NCI-H774 (cell line): Measurements from ENCODE around the gene MED8.
"Not testable (repeated sequence)": the region's sequence is repeated elsewhere in the genome, so short reads cannot be mapped to it uniquely, and the experiment has no call there.

Experiments used
- DNase-seq: peaks from one replicate; lab custom pipeline; 2025; lab: John Stamatoyannopoulos, UW

Gene MED8

DNA sequence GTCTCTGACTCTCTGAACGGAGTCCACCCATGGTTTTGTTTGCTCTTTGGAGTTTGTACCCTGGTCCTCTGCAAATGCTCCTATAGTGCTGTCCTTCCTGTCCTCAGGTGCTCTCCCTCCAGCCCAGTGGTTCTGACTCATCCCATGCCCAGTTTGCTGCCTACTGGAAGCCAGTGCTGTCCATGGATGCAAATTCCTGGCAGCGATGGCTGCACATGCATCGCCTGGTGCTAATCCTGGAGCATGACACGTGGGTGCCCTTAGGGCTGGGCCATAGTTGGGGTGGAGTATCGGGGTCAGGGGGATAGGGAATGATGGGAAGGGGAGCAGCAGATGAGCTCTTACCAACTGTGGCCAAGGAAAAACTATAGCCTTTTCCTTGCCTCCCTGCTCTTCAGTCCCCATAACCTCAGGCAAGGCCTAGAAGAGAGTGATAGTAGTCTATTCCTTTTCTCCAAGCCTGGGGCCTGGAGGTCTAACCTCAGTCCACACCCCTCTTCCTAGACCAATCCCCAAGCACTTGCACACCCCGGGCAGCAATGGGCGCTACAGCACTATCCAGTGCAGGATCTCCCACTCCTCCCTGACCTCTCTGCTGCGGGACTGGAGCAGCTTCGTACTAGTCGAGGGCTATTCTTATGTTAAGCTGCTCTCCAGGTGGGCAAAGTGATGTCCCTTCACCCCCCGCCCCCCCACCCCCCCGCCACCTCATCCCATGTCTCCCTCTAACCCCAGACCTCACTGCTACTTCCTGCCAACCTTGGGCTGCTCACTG lies 32.6 kb upstream of the MED8 start:
- DNase-seq, result no peak

DNA sequence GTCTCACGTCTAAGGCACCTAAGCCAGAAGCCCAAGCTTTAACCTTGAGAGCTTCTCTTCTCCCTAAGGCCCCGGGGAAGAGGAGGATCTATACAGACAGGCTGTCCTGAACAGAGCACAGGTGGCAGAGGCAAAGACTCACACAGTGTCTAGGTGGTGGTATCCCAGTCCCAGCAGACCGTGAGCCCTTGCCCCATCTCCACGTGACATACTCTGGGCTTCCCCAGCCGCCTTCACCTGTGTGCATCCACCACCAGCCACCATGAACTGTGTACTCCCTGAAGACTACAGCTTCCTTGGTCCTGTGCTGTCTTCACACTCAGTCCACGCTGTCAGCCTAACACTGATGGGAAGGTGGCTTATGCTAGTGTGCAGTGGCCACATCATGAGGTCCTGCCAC lies 31.8 kb upstream of the MED8 start:
- DNase-seq, result no peak

DNA sequence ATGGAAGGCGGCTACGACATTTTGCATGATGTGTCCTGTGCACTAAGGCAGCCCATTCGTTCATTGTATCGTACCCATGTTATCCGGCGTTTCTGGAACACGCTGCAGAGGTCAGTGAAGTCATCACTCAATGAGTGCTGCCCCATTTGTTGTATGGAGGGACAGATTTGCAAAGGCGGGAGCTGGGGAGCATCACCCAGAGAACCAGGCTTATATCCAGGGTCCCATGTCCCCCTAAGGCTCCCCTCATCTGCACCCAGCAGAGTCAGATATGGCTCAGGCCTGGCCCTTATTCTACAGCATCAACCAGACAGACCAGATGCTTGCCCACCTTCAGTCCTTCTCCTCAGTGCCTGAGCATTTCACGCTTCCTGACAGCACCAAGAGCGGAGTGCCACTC lies 31.3 kb upstream of the MED8 start:
- no peak for DNase-seq

DNA sequence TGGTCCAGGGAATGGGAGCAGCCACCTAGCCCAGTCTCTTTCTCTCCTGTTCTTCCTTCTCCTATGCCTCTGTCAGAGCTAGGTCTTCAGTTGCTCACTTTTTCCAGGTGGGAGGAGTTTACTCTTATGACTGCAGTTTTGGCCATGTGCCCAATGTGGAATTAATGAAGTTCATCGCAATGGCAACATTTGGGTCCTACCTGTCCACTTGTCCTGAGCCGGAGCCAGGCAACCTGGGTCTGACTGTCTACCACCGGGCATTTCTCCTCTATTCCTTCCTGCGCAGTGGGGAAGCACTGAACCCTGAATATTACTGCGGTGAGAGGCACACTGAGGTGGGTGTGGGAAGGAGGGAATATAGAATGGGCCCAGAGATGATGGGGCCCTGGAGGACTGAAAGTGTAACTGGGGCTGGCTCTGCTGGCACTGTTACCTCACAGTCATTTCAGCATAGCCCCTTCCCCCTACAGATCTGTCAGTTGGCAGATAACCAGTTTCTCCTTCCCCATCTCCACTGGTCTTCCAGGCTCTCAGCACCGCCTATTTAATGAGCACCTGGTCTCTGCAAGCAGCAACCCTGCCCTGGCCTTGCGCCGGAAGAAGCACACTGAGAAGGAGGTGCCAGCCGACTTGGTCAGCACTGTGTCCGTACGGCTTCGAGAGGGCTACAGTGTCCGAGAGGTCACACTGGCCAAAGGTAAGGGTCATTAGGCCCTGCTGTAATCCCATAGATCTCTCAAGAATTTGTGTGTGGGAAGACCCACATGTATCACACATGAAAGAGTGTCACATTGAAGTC lies 30.2 kb upstream of the MED8 start:
- DNase-seq, result no peak

DNA sequence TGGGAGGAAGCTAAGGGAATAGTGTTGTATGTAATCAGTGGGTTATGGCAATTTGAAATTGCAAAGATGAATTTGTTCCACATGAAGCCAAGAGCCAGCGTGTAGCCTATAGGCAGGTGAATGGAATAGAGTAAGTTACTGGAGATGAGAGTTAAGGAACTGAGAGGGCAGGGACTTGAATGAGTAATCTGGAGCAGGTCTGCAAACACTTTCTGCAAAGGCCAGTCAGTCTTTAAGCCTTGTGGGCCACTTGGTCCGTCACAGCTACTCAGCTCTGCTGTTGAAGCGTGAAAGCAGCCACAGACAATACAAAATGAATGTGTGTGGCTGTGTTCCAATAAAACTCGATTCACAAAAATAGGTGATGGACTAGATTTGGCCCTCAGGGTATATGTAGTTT lies 29.3 kb upstream of the MED8 start:
- no peak for DNase-seq

DNA sequence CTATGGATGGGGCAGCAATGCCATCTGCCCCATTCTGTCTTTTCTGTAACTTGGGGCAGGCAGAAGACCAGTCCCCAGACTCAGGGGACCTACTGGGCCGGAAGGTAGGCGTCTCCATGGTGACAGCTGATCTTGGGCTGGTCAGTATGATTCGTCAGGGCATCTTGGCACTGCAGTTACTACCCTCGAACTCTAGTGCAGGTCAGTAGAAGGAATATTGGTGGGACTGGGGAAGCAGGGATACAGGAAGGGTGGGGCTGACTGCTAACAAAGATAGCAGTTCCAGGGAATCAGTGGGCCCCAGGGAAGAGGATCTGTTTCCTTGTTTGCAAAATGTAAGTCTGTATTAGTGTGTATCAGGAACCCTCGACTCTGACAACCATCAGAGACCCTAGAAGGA lies 26.3 kb upstream of the MED8 start:
- DNase-seq, result no peak

DNA sequence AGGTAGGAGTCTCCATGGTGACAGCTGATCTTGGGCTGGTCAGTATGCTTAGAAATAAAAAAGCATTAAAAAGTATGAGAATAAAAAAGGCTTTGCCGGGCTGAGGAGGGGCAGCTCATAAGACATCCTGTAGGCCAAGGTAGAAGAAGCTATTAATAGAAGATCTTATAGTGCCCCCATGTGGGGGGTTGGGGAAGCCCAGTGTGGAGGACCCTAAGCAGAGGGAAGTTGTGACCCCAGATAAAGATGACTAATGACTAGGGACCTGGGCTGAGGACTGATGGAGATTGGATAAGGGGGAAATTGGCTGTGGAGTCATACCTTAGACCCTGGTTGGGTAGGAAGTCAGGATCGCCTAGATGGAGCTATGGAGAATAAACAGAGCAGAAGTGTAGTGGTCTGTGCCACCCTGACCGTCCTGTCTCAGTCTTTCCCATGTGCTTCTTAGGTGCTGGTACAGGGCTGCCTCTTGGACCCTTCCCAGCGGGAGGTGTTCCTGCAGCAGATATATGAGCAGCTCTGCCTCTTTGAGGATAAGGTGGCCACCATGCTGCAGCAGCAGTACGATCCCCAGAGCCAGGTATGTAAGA lies 25.1 kb upstream of the MED8 start:
- peak; percentile 27 for DNase-seq

DNA sequence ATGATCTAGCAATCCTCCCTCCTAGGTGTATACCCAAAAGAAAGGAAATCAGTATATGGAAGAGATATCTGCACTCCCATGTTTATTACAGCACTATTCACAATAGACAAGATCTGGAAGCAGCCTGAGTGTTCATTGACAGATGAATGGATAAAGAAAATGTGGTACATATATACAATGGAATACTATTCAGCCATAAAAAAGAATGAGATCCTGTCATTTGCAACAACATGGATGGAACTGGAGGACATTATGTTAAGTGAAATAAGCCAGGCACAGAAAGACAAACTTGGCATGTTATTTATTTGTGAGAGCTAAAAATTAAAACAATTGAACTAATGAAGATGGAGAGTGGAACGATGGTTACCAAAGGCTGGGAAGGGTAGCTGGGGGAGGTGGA lies 23.8 kb upstream of the MED8 start:
- DNase-seq, result not testable (repeated sequence)

DNA sequence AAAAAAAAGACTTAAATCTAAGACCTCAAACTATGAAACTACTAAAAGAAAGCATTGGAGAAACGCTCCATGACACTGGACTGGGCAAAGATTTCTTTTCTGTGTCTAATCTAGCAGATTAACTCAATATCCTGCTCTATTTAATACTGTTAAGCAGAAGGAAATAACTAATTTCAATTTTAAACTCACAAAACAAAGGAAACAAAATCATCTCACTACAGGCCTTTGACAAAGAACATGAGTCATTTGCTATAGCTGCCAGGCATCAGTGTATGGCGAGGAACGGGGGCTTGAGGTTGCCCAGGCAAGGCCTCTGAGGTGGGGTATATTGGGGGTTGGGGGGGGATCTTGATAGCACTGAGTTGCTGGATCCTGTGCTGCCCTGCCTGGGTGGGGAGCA lies 21.0 kb upstream of the MED8 start:
- DNase-seq, result no peak

DNA sequence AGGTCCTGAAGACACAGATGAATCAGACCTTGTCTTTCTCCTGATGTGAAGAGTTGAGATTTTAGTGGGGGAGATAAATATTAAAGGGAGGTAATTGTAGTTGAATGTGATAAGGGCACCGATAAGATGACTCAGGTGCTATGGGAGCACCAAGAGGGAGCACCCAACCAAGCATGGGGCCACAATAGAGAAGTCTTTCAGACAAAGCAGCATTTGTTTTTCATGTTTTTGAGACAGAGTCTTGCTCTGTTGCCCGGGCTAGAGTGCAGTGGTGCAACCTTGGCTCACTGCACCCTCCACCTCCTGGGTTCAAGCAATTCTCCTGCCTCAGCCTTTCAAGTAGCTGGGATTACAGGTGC lies 16.3 kb upstream of the MED8 start:
- DNase-seq, result no peak

DNA sequence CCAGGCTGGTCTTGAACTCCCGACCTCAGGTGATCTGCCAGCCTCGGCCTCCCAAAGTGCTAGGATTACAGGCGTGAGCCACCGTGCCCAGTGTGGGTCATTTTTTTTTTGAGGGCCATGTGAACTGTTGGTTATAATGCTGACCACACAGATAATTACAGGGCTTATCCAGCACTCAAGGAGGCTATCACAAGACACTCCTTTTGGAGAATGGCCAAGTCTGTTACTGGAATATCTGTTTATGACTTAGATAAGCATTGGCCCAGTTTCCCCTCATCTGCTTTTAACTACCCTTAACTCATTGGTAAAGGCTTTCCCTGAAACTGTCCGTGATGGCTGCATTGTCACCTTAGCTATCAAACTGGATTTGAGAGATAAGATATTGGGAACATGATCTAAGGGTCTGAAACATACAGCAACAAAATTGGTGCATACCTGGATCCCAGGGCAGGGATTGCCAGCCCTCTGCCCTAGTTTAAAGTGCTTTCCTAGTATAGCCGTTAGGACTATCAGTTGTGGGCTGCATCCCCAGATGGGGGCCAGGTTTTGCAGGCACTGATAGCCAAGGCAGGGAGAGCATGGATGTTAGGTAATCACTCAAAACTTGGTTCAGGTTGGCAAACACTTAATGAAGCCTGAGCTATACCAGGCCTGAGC lies 15.7 kb upstream of the MED8 start:
- DNase-seq, result no peak

DNA sequence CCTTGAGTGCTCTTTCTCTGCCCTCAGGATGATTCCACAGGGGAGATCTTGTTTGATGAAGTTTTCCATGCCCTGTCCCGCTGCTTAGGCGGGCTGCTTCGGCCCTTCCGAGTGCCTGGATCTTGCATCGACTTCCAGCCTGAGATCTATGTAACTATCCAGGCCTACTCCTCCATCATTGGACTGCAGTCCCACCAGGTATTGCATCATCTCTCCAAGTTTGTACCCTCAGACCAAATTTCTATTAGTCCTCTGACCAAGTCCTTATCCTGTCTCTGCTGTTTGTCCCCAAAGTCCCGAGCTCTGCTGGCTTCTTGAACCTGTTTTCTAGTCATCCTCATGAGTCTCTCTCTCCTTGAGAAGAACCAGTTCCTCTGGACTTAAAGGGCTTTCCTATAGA lies 14.8 kb upstream of the MED8 start:
- no peak for DNase-seq

DNA sequence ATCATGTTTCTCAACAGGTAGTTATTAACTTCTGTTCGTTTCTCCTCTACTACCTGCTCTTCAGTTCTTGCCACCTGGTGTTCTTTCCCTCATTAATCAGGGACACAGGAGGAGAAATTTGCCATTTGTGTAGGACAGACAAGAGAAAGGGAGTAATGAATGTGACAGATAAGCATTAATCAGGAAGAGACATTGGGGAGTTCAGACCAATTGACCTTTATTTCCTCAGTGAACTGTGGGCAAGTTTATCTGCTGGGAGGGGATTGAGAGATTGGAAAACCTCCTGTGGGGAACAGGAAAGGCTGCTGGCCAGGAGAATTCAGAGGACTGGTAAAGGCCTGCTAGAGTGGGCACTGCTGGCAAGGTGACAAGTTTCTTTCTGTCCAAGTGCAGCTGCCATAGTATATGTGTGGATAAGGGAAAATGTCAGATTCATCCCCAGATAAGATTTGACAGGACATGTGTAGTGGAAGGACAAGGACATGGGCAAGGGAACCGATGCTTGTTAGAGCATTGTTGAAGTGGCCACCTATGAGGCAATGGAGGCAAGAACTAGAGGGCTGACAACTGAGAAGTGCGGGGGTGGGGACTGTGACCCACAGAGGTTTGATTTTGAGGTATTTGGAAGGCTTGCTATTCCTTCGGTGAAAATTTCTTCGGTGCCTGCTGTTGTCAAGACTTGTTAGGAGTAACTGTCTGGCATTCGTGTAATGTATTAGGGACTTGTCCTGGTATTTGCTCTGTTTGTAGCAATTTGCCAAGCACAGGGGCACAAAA lies 12.7 kb upstream of the MED8 start:
- DNase-seq, result no peak

DNA sequence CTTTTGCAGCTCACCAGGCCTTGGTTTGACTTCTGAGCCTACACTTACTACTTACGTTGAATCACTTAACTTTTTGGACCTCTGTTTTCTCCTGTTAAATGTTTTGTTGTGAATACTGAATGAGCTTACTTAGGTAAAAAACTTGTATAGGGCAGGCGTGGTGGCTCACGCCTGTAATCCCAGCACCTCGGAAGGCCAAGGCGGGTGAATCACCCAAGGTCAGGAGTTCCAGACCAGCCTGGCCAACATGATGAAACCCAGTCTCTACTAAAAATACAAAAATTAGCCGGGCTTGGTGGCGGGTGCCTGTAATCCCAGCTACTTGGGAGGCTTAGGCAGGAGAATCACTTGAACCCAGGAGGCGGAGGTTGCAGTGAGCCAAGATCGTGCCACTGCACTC lies 10.8 kb upstream of the MED8 start:
- not testable (repeated sequence) for DNase-seq

DNA sequence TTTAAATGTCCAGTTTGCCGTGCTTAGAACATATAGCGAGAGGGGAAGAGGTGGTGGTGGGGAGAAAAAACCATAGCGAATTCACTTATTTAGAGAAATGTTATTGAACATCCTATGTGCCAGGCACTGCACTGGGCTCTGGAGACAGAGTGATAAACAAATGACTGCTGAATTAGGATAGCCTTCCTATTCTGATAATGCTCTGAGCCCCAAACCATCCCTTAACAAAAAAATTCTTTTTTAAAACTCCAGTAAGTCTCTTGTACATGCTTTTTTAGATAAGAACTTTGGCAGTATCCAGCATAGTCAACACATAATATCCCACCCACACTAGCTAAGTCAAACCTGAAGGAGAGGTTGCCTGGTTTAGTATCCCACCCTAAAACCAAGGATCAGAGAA lies 8.6 kb upstream of the MED8 start:
- DNase-seq, result no peak

DNA sequence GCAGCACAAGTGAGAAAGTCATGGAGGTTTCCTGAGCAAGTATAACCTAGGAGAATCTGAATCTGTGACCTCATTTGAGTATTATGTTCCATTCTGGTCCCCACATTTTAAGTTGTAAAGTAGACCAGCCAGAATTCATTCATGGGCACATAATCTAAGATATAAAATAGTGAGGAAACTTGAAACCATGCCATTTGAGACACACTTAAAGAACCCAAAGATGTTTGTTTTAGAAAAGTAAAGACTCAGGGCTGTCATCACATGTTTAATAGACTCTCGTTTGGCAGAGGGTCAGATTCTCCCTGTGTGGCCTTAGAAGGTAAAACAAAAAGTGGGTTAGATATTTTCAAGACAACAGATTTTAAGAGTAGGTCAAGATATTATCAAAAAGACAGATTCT lies 6.5 kb upstream of the MED8 start:
- no peak for DNase-seq

DNA sequence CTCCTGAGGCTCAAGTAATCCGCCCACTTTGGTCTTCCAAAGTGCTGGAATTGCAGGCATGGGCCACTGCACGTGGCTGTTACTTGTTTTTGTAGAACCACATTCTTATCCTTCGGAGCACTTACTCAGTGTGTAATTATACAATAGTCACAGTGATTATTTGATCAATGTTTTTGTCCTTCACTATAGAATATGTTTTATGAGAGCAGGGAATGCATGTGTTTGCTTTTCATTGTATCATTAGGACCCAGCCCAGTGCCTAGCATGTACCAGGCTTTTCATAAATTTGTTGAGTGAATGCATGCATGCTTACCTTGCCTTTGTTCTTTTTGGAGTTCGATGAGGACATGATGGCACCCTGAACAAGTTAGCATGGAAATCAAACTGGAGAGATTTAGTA lies 5.9 kb upstream of the MED8 start:
- no peak for DNase-seq

DNA sequence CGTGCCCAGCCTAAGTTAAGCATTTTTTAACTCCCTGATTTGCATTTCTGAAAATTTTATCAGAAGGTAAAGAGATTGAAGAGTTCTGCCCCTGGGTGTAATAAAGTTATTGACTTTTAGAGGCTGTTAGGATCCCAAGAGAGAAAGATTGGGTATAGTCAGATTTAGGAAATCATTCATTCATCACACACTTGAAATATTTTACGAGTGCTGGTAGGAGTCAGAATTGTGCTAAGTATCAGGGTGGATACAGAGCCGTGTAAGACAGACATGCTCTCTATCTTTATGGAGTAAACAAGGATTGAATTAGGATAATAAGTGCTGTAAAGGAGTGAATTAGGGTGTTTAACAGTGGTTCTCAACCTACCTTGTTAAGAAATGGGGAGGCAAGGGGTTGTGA lies 3.1 kb upstream of the MED8 start:
- DNase-seq, result no peak

DNA sequence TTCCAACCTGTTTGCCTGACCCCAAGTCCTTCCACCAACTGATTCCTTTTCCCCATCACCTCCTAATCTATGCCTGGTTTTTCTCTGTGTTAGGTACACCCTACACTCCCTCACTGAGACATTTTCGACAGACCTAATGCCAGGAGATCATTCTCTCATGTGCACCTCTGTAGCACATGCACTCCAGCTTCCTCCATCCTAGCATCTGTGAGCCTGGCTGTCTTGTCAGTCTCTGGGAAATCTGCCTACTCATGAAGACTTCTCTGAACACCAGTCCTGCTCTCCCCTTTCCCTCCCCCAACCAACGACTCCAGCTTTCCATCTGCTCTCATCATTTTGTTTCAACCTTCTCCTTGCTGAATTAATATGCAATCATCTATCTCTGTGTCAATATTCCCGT lies 987 bp downstream of the MED8 start:
- DNase-seq, result no peak

DNA sequence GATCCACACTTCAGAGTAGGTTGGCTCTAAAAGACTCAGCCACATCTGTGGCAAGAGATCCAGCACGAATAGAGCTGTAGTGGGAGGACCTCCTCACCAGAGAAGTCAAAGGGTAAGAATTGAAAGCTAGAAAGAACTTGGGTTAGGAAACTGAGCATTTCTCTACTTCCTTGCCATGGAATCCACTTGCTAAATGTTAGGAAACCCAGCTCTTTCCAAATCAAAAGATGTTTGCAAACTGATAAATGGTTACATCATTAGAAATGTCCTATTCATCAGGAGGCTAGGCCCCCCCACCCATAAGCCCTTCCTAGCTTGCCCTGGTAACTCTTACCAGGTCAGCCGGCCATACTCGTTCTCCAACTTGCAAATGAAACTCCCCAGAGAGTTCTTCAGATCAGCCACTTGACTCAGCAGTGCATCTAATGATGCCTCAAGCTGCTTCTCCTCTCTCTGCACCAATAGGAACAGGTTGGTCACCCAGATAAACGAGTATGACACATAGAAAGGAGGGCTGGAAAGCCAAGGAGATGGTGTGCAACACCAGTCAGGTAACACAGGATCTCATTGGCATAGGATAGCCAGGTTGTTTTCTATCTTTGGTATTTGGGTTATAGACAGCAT lies 1.5 kb downstream of the MED8 start:
- no peak for DNase-seq

DNA sequence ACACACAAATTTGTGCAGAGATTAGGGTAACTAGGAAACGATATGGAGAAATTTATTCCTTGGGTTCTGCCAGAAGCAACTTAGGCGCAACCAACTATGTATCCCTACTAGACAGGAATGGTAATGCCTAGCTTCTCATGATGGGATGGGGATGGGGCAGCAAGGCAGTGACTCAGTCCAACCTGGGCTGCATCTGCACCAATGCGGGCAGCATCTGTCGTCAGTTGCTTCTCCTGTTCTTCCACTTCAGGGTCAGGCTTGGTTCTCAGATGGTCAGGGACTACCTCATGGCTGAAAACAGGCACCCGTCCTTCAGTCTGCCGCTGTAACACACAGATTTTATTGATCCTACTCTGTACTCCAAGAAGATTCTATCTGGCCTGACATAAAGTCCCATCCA lies 2.9 kb downstream of the MED8 start:
- DNase-seq, result no peak

DNA sequence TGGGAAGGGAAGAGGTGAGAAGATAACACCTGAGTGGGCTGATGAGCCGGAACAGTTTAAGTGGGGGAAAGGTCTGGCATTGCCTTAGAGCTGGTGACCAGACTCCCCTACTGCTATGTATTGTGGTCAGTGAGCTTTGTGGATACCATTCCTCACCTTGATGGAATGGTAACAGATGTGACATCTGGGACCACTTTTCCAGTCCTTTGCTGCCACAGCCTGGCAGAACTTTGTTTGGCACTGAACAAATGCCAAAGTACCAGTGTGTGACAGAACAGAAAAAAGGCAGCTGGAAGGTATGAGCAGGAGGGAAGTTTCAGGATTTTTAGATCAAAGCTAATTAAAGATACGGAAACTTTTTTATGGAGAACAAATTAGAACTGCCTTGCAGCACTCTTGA lies 6.2 kb downstream of the MED8 start:
- DNase-seq, result no peak
